ENCODE measurements around the gene MCL1. TPM values are rescaled to one million over a fixed set of nuclear protein-coding genes. Genes with fewer than 3 reads are reported as not detected.

MCL1 gene
- total RNA-seq, 2 experiments from 2014 or later: 211 to 215 TPM

DNA sequence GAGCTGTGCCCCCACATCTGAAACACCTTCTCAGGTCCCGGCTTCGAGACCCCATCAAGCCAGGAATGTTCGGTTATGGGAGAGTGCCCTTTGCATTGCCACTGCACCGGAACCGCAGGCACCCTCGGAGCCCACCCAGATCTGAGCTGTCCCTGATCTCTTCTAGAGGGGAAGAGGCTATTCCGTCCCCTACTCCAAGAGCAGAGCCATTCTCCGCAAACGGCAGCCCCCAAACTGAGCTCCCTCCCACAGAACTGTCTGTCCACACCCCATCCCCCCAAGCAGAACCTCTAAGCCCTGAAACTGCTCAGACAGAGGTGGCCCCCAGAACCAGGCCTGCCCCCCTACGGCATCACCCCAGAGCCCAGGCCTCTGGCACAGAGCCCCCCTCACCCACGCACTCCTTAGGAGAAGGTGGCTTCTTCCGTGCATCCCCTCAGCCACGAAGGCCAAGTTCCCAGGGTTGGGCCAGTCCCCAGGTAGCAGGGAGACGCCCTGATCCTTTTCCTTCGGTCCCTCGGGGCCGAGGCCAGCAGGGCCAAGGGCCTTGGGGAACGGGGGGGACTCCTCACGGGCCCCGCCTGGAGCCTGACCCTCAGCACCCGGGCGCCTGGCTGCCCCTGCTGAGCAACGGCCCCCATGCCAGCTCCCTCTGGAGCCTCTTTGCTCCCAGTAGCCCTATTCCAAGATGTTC lies 25.9 kb downstream of the MCL1 start:
- ChIA-PET CTCF (no interaction called here), POLR2A (no interaction called here)

DNA sequence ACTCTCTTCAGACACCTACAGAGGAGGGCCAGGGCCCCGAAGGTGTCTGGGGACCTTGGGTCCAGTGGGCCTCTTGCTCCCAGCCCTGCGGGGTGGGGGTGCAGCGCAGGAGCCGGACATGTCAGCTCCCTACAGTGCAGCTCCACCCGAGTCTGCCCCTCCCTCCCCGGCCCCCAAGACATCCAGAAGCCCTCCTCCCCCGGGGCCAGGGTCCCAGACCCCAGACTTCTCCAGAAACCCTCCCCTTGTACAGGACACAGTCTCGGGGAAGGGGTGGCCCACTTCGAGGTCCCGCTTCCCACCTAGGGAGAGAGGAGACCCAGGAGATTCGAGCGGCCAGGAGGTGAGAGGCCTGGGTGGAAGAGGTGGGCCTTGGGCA lies 26.5 kb downstream of the MCL1 start:
- CTCF ChIA-PET: no interaction called here
- POLR2A ChIA-PET: no interaction called here

DNA sequence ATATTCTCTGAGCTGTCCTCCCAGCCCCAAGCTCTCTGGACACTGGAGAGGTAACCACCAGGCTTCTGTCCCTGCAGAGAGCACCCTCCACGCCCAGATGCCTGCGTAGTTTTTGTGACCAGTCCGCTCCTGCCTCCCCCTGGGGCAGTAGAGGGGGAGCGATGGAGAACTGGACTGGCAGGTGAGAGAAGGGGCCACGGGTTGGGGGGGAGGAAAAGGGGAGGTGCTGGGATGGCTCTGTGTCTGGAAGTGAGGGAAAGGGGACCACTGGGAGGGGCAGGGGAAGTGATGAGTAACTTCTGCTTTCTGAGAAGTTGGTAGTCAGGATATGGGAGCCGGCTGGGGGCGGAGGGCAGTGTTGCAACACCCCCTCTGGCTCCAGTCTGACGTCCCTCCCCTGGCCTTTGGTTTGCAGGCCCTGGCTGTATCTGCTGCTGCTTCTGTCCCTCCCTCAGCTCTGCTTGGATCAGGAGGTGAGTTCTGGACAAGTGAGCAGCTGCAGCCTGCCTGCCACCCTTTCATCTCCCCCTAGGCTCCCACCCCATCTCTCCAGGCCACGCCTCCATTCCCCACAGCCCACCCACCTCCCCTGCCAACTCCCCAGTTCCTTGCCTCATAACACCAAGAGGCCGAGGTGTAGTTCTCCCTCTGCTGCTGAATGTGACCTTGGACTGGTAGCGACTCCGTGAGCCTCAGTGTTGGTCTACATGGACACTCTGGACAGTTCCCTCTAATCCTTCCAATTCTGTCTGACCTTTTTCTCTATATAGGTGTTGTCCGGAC lies 27.1 kb downstream of the MCL1 start:
- POLR2A ChIA-PET: no interaction called here
- CTCF ChIA-PET: interaction anchor here (1.0 to 2.3 kb wide), 4 partner anchors 8 to 68 kb away, joined by 3 to 19 read pairs (median 3); no protein-coding TSS in a partner anchor

DNA sequence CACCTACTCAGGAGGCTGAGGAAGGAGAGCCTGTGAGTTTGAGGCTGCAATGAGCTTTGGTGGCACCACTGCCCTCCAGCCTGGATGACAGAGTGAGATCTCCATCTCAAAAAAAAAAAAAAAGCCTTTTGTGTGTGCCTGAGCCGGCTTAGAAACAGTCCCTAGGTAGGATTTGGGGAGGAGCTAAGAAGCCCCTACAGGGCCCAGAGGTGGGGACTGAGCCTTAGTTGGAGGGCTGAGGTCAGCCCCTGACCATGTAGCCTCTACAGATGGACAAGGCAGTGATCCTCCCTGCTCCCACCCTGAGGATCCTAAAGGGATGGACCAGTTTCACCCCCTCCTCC lies 27.7 kb downstream of the MCL1 start:
- ChIA-PET CTCF (interaction anchor here (1.0 to 2.3 kb wide), 4 partner anchors 8 to 68 kb away, joined by 3 to 19 read pairs (median 3); no protein-coding TSS in a partner anchor), POLR2A (no interaction called here)

DNA sequence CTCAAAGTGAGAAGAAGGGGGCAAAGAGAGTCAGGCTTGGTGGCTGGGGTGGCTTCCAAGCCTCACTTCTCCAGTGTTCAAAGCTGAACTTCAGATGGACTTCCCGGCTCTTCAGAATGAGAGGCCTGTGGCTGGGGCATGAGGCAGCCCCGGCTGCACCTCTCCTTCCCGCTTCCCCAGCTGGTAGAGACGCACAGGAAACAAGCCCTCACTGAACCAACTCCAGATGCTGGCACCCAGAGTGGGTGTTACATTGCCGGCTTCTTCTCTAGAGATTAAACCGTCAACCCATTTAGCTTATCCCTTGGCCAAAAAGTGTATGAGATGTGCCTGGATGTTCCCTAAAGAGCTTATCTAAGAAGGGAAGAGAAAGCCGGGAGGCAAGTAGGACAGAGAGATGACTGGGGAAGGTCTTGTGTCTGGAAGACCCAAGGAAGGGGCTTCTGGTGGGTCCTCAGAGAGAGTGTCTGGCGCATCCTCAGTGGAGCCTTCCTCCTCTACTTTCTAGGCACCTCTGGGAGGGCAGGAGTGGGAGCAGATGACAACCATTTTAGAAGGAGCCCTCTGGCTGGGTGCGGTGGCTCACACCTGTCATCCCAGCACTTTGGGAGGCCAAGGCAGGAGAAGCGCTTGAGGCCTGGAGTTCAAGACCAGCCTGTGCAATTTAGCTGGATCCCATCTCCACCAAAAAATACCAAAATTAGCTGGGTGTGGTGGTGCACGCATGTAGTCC lies 28.2 kb downstream of the MCL1 start:
- CTCF ChIA-PET: interaction anchor here (1.0 to 2.3 kb wide), 4 partner anchors 9 to 69 kb away, joined by 3 to 19 read pairs (median 3); no protein-coding TSS in a partner anchor
- POLR2A ChIA-PET: no interaction called here

DNA sequence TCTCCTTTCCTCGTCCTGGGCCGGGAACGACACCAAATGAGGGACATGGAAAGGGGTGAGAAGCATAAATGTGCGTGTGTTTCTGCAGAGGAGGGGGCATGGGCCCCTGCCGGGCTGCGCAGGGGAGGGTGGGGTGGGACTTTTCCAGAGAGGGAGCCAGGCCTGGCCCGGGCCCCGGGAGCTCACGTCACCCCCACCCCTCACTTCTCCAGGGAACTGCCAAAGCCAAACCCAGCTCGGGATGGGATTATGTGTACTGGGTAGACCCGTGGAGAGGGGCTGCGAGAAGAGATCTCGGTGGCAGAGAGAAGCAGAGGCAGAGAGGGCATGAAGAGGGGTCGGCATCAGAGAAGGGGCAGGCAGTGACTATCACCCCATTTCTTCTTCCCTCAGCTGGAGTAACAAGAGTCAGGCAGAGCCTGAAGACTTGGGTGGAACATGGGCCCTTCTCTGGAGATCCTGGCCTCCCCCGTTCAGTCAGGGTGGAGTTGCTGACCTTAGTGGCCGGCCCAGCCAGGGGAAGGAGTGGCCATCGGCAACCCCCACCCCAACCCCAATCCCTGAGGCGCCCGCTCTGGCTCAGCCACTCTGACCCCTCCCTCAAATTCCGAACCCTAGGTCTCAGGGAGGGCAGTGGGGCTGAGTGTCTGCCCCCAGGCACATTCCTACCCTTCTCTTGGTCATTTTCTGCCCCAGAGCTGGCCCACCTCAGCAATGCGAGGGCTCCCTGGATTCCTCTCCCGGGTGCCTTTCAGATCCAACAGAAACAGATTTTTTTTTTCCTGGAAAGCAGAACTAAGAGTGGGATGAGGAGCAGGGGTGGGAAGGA lies 29.0 kb downstream of the MCL1 start:
- CTCF ChIA-PET: interaction anchor here (0.6 to 2.3 kb wide), 2 partner anchors 10 to 383 kb away, joined by 3 to 19 read pairs; no protein-coding TSS in a partner anchor
- POLR2A ChIA-PET: interaction anchor here (1.6 kb wide), 1 partner anchor 29 kb away, joined by 3 read pairs; the partner anchor contains the start of gene MCL1

DNA sequence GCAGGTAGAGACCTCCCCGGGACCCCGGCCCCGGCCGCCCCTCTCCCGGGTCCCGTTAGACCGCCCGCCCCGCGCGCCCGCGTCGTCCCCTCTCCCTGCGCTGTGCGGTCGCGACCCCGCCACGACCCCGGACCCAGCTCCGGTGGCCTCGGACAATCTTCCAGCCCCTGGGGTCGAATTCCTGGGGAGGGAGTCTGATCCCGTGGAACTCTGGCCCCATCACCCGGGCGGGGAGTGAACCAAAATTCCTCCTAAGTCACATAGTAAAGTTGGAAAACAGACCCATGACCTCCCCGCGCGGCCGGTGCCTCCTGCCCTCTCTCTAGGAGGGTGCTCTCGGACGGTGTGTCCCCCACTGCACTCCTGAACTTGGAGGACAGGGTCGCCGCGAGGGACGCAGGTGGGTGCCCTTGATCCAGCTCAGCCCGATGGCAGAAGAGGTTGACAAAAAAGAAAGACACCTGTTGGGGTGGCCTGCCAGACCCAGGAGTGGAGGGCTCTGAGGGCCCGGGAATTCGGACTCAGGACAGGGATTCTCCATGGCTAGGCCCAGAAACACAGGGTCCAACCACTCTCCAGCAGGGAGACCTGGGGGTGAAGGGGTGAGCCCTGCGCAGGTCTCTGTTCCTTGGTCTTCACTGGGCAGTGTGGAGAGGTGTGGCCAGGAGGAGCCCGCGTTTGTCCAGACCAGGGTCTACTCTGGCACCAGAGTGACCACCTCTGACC lies 29.8 kb downstream of the MCL1 start:
- POLR2A ChIA-PET: interaction anchor here (0.7 to 1.6 kb wide), 4 partner anchors 30 to 245 kb away, joined by 3 to 5 read pairs (median 3); partner anchors contain the start of gene MCL1
- CTCF ChIA-PET: interaction anchor here (0.6 to 1.6 kb wide), 4 partner anchors 9 to 384 kb away, joined by 3 to 5 read pairs (median 4); no protein-coding TSS in a partner anchor

DNA sequence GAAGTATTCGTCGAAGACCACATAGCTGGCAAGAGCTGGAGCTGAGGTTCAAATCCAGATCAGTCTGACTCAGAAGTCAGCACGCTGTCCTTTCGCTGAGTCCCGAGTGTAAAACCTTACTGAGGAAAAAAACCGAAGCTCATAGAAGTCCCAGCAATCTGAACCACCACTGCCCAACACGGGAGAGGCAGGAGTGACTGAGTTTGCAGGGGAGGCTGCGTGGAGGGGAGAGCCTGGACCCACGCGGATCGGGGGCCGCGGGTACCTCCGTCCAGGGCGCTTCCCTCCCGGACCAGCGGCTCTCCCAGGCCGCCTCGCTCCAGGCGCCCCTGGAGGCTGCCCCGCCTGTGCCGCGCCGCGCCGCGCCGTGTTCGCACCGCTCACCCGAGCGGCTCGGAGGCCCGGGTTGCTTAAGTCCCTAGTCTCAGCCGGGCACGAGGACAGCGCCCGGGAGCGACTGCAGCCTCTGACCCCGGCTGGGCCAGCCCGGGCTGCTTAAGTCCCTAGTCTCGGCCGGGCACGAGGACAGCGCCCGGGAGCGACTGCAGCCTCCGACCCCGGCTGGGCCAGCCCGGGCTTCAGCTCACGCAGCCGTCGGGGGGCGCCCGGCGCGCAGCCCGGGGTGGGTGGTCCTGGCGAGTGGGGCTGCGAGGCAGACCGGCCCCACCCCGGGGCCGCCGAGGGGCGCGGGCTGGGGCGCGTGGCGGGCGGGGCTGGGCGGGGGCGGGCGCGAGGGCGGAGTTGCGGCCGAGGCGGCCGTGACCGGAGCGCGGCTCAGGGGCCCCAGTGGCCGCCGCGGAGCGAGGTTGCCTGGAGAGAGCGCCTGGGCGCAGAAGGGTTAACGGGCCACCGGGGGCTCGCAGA lies 30.5 kb downstream of the MCL1 start, which contains the start of gene ADAMTSL4:
Gene ADAMTSL4 (plus strand): TSS at position 777 of the 864 bp plus-strand sequence. CDS start 2,881 bp downstream, outside the sequence.
- ChIA-PET CTCF (interaction anchor here (0.6 to 1.6 kb wide), 6 partner anchors 10 to 310 kb away, joined by 3 to 5 read pairs (median 4); no protein-coding TSS in a partner anchor), POLR2A (interaction anchor here (0.7 to 1.6 kb wide), 6 partner anchors 12 to 244 kb away, joined by 3 to 6 read pairs (median 3); partner anchors contain the start of gene MCL1)

DNA sequence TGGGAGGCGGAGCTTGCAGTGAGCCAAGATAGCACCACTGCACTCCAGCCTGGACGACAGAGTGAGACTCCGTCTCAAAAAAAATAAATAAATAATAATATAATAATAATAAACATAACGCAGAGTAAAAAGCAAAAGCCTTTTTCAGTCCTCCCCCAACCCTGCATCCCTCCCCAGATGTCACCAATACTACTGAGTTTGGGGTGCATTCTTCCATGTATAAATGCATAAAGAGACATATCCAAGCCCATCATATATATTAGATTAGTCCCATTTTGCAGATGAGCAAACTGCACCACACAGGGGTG lies 31.1 kb downstream of the MCL1 start:
- ChIA-PET CTCF (interaction anchor here (0.6 to 1.6 kb wide), 5 partner anchors 11 to 310 kb away, joined by 3 to 5 read pairs (median 4); no protein-coding TSS in a partner anchor), POLR2A (interaction anchor here (1.0 to 1.1 kb wide), 2 partner anchors 12 to 19 kb away, joined by 3 to 6 read pairs; no protein-coding TSS in a partner anchor)

DNA sequence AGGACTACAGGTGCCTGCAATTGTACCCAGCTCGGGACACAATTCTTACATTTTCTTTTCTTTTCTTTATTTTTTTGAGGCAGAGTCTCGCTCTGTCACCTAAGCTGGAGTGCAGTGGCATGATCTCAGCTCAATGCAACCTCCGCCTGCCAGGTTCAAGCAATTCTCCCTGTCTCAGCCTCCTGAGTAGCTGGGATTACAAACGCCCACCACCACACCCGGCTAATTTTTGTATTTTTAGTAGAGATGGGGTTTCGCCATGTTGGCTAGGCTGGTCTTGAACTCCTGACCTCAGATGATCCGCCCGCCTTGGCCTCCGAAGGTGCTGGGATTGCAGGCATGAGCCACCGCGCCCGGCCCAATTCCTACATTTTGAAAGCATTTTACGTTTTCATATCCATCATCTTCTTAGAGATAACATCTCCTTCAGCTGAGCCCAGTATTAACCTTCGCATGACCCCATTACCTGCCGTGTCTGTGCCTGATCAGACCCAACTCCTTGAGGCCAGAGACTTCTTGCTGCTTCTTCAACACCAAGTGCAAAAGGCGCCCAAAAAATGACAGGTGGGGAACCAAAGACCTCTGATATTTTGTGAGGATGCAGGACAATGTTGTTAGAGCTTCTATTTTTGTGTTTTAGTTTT lies 33.0 kb downstream of the MCL1 start:
- ChIA-PET POLR2A (no interaction called here), CTCF (interaction anchor here (0.7 kb wide), 1 partner anchor 14 kb away, joined by 4 read pairs; no protein-coding TSS in a partner anchor)

DNA sequence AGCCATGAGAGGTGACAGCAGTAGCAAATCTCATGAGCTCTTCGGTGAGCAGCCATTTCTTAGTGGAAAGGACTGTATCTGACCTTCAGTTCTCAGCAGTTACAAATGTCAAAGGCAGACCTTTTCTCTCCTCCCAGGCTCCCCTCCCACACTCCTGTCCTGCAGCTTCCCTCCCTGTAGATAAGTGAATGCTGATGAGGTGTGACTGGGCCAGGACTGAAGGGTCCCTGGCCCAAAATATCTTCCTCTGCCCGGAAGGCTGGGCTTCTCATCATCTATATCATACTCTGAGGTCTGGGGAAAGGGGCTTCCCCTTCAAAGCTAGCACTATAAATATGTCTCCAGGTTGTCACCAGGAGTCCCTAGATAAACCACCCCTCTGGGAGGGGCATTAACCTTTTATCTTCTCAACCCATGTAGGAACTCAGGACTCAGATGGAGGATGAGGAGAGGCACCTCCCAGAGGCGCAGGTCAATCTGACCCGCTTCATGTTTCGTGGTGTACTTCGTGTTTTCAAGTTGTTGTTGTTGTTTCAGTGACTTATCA lies 33.9 kb downstream of the MCL1 start:
- POLR2A ChIA-PET: interaction anchor here (0.6 kb wide), 1 partner anchor 388 kb away, joined by 6 read pairs; no protein-coding TSS in a partner anchor
- CTCF ChIA-PET: no interaction called here

DNA sequence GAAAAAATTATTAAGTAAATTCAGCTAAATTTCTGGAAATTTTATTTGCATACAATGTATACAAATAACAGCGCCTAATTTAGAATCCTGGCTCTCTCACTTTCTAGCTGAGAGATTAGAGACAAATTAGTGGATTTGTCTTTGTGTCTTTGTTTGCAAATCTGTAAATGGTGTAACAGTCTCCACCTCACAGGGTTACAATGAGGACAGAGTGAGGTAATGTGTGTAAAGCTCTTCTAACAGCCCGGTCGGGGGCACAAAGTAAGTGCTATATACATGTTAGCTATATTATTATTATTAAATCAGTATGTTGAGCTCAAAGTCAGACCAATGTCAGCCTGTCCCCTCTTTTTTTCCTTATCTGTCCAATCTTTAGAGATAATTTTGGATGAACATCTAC lies 35.2 kb downstream of the MCL1 start:
- POLR2A ChIA-PET: interaction anchor here (0.5 kb wide), 1 partner anchor 387 kb away, joined by 7 read pairs; no protein-coding TSS in a partner anchor

DNA sequence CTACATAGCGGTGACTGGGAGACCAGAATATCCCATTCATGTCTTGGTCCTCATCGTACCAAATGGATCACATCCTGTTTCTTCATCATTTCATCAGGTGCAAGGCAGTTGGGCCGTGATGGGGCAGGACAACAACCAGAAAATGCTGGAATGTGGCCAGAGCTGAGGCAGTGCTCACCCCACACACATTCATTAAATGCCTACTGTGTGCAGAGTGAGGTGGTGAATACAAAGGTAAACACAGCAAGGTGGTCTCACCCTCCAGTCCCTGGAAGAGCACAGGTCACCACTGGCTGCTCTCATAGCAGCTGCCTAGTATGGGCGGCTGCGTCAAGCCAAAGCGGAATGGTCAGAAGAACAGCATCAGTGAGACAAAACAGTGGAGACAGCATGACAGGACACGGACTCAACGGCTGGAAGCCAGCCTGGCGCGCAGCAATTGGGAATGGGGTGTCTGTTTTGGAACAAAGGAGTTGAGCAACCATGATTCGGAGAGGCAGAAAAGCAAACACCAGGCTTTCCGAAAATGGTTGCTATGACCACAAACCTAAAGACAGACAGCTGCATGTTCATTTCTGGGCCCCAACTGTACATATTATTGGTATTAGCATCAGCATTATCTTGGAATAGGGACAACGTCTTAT lies 35.8 kb downstream of the MCL1 start:
- POLR2A ChIA-PET: interaction anchor here (0.5 kb wide), 1 partner anchor 387 kb away, joined by 7 read pairs; no protein-coding TSS in a partner anchor
- CTCF ChIA-PET: interaction anchor here (1.0 to 1.2 kb wide), 2 partner anchors 27 to 57 kb away, joined by 3 read pairs; no protein-coding TSS in a partner anchor

More for the DNA sequence above, 35.2 kb downstream of the MCL1 start:
- CTCF ChIA-PET: interaction anchor here (0.8 to 1.0 kb wide), 2 partner anchors 27 to 28 kb away, joined by 3 read pairs; no protein-coding TSS in a partner anchor

DNA sequence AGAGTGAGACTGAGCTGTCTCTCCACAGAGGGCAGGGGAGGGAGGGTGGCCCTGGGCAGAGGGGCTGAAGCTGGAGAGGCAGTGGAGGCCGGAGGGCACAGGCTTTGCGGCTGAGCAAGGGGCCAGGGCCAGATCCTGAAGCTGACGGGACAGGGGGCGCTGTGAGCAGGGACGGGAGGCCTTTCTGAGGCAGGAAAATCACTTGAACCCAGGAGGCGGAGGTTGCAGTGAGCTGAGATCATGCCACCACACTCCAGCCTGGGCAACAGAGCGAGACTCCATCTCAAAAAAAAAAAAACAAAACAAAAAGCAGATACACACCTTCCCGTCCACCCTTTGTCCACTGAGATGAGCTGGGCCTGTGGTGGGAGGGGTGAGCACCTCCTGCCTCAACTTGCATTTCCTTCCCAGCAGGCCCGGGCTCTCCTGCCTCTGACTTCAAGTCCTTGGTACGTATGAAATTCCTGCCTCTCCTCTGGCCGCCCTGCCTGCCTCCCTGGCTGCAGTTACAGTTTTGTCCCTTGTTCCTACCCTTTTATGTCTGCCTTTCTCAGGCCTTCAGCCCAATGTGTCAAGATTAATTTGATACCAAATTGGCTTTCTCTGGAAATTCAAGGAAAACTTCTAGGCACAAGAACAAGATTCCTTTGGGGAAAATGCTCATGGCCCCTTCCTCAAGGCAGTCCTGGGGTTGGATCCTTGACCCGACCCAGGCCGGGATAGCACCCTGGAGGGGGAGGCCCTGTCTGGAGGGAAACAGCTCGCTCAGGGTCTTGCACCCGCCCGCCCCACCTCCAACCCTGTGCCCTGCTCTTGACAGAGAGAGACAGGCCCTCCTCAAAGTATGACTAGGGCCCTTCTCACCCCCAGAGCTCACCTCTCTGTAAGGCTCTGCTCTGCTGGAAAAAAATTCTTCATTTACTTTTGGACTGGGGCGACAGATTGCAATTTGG lies 41.4 kb downstream of the MCL1 start:
- ChIA-PET CTCF (interaction anchor here (1.2 to 1.8 kb wide), 2 partner anchors 23 kb away, joined by 4 read pairs; no protein-coding TSS in a partner anchor), POLR2A (no interaction called here)
